GM18907 (cell line): ENCODE measurements around the gene DPEP2NB.
A peak's percentile ranks its signal among the peaks of the same experiment; 100 is the strongest.
"Not testable (repeated sequence)": the region's sequence is repeated elsewhere in the genome, so short reads cannot be mapped to it uniquely, and the experiment has no call there.

Source experiments
- ATAC-seq: cut with Tn5 transposase; IDR thresholded peaks from one replicate; pipeline ENCODE4 v1.9.1; 2021; ENCODE audit warnings: mild to moderate bottlenecking, moderate library complexity; ENCODE audit not compliant: unreplicated experiment

Gene DPEP2NB

GRCh38 chr16:68019167-68019680 is 3.5 kb upstream of the DPEP2NB start:
- ATAC-seq, result no peak

- no peak for ATAC-seq
Observed at GRCh38 chr16:68013440-68013839, 2.3 kb downstream of the DPEP2NB start.

- not testable (repeated sequence) for ATAC-seq
Observed at GRCh38 chr16:68009872-68010271, 5.8 kb downstream of the DPEP2NB start.

GRCh38 chr16:68009157-68009735 is 6.5 kb downstream of the DPEP2NB start:
- ATAC-seq, result no peak

- no peak for ATAC-seq
Observed at GRCh38 chr16:68005786-68006286, 9.9 kb downstream of the DPEP2NB start.

- ATAC-seq, result no peak
Observed at GRCh38 chr16:68005211-68005610, 10.5 kb downstream of the DPEP2NB start.

GRCh38 chr16:68003031-68003430 is 12.7 kb downstream of the DPEP2NB start:
- ATAC-seq, result no peak

- ATAC-seq, result no peak
Observed at GRCh38 chr16:68000450-68000849, 15.3 kb downstream of the DPEP2NB start.

GRCh38 chr16:67999985-68000384 is 15.7 kb downstream of the DPEP2NB start:
- ATAC-seq, result no peak

GRCh38 chr16:67998779-67999688 is 16.7 kb downstream of the DPEP2NB start, which contains the start of gene DPEP2:
DPEP2 (minus strand) TSS chr16:67999484; CDS start chr16:67993212, 6,272 bp downstream.
- not testable (repeated sequence) for ATAC-seq

- ATAC-seq, result not testable (repeated sequence)
Observed at GRCh38 chr16:67998231-67998778, 17.4 kb downstream of the DPEP2NB start.

GRCh38 chr16:67996666-67997065 is 19.0 kb downstream of the DPEP2NB start:
- no peak for ATAC-seq

- no peak for ATAC-seq
Observed at GRCh38 chr16:67995423-67995822, 20.3 kb downstream of the DPEP2NB start.

- not testable (repeated sequence) for ATAC-seq
Observed at GRCh38 chr16:67994040-67994408, 21.7 kb downstream of the DPEP2NB start.

- ATAC-seq, result peak; percentile 61
Observed at GRCh38 chr16:67993207-67994039, 22.3 kb downstream of the DPEP2NB start.

- no peak for ATAC-seq
Observed at GRCh38 chr16:67992661-67993206, 23.0 kb downstream of the DPEP2NB start.

GRCh38 chr16:67990018-67990386 is 25.7 kb downstream of the DPEP2NB start:
- no peak for ATAC-seq

- ATAC-seq, result no peak
Observed at GRCh38 chr16:67989322-67990017, 26.2 kb downstream of the DPEP2NB start.

GRCh38 chr16:67988675-67989074 is 27.0 kb downstream of the DPEP2NB start:
- no peak for ATAC-seq
